ENCODE measurements around the gene TULP3.

TULP3 gene

GRCh38 chr12:2924019-2924418 lies 33.3 kb downstream of the TULP3 start:
- in situ Hi-C loops (cut with HindIII; ENCODE audit: low sequenced_read_pairs): no loop called here

- in situ Hi-C loops (cut with HindIII; ENCODE audit: low sequenced_read_pairs): no loop called here
These were observed 34.8 kb downstream of the TULP3 start for GRCh38 chr12:2925322-2925995.

- in situ Hi-C loops (cut with HindIII; ENCODE audit: low sequenced_read_pairs): loop anchor here (5.0 kb wide), 1 partner anchor 69 kb away; no protein-coding TSS in a partner anchor
These were observed 40.2 kb downstream of the TULP3 start for GRCh38 chr12:2930865-2931264.

GRCh38 chr12:2933586-2933985 lies 42.9 kb downstream of the TULP3 start:
- in situ Hi-C loops (cut with HindIII; ENCODE audit: low sequenced_read_pairs): loop anchor here (5.0 kb wide), 1 partner anchor 71 kb away; no protein-coding TSS in a partner anchor

GRCh38 chr12:2934371-2934770 lies 43.7 kb downstream of the TULP3 start:
- in situ Hi-C loops (cut with HindIII; ENCODE audit: low sequenced_read_pairs): loop anchor here (5.0 kb wide), 1 partner anchor 72 kb away; no protein-coding TSS in a partner anchor

- in situ Hi-C loops (cut with HindIII; ENCODE audit: low sequenced_read_pairs): no loop called here
These were observed 45.6 kb downstream of the TULP3 start for GRCh38 chr12:2936301-2936700.

GRCh38 chr12:2937500-2937899 lies 46.8 kb downstream of the TULP3 start:
- in situ Hi-C loops (cut with HindIII; ENCODE audit: low sequenced_read_pairs): no loop called here

GRCh38 chr12:2939191-2939590 lies 48.5 kb downstream of the TULP3 start:
- in situ Hi-C loops (cut with HindIII; ENCODE audit: low sequenced_read_pairs): no loop called here

- in situ Hi-C loops (cut with HindIII; ENCODE audit: low sequenced_read_pairs): no loop called here
These were observed 49.9 kb downstream of the TULP3 start for GRCh38 chr12:2940564-2940963.

- in situ Hi-C loops (cut with HindIII; ENCODE audit: low sequenced_read_pairs): no loop called here
These were observed 50.8 kb downstream of the TULP3 start for GRCh38 chr12:2941524-2941923.

GRCh38 chr12:2944401-2945047 lies 53.8 kb downstream of the TULP3 start:
- in situ Hi-C loops (cut with HindIII; ENCODE audit: low sequenced_read_pairs): no loop called here

GRCh38 chr12:2949411-2949810 lies 58.7 kb downstream of the TULP3 start:
- in situ Hi-C loops (cut with HindIII; ENCODE audit: low sequenced_read_pairs): no loop called here

- in situ Hi-C loops (cut with HindIII; ENCODE audit: low sequenced_read_pairs): no loop called here
These were observed 65.2 kb downstream of the TULP3 start for GRCh38 chr12:2955888-2956287.

- in situ Hi-C loops (cut with HindIII; ENCODE audit: low sequenced_read_pairs): no loop called here
These were observed 67.2 kb downstream of the TULP3 start for GRCh38 chr12:2957816-2958431.

GRCh38 chr12:2958432-2959191 lies 67.9 kb downstream of the TULP3 start:
- in situ Hi-C loops (cut with HindIII; ENCODE audit: low sequenced_read_pairs): no loop called here

- in situ Hi-C loops (cut with HindIII; ENCODE audit: low sequenced_read_pairs): no loop called here
These were observed 68.5 kb downstream of the TULP3 start, which contains the start of gene TEAD4 for GRCh38 chr12:2959192-2959504. Gene TEAD4, plus strand, starts transcription at chr12:2959397.

GRCh38 chr12:2959505-2960389 lies 69.1 kb downstream of the TULP3 start:
- in situ Hi-C loops (cut with HindIII; ENCODE audit: low sequenced_read_pairs): no loop called here

- in situ Hi-C loops (cut with HindIII; ENCODE audit: low sequenced_read_pairs): no loop called here
These were observed 69.8 kb downstream of the TULP3 start for GRCh38 chr12:2960390-2960956.

GRCh38 chr12:2960996-2961616 lies 70.4 kb downstream of the TULP3 start:
- in situ Hi-C loops (cut with HindIII; ENCODE audit: low sequenced_read_pairs): no loop called here

- in situ Hi-C loops (cut with HindIII; ENCODE audit: low sequenced_read_pairs): no loop called here
These were observed 71.0 kb downstream of the TULP3 start for GRCh38 chr12:2961705-2962104.
